ENCODE data around the gene SMURF2. TPM values are rescaled to one million over a fixed set of nuclear protein-coding genes. Genes with fewer than 3 reads are reported as not detected.

SMURF2 gene
- total RNA-seq, 4 donors from 2014 or later = 13.2 to 21.0 (median 20.5) TPM

DNA sequence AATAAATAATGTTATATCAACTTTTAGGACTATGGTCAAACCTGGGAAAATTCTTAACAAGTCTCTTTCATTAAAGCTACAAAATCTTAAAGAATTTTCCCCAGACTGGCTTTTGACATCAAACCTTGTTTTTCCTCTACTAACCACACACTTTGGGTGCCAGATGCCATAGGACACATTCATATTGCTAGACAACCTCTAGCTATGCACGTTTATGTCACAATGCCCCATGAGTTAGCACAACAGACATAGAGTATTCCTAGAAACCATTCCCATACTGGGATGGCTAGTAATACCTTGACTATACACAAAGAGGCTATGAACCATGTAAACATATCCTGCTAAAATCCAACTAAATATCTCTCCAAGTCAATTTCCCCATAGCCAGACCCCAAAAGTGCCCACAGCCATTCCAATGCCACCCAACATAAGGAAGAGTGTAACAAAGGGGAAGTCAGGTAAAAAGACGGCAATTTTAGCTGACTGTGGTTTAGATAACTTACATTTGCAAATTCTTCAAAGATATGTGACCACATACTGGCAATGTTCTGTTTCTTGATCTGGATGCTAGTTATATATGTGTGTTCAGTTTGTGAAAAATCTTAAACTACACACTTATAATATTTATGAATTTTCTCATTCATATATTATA lies 23.4 kb downstream of the SMURF2 start:
- TF ChIP-seq POLR2A (IDR thresholded peaks at IDR 0.05) (no peak), CTCF (IDR thresholded peaks at IDR 0.05) (no peak)
- H3K4me3 ChIP-seq (ENCODE audit: low read depth, poor library complexity, severe bottlenecking) = no peak overlapping the region
- intact Hi-C loops (cut with DNase I; ENCODE audit: low total_unique reads) = no loop called here
- DNase-seq (ENCODE audit: low spot score in 2 of 2) = no peak
- WGBS, 2 donors = 78 to 82% methylated on average over 2 of the region's 2 CpGs

GRCh38 chr17:64635647-64636305 lies 26.3 kb downstream of the SMURF2 start:
- 30 to 50% methylated on average over 1 of the region's 1 CpG for WGBS, 2 donors
- intact Hi-C loops (cut with DNase I; ENCODE audit: low total_unique reads) = no loop called here
- no peak for TF ChIP-seq CTCF (IDR thresholded peaks at IDR 0.05)
- TF ChIP-seq POLR2A (IDR thresholded peaks at IDR 0.05) = no peak
- DNase-seq (ENCODE audit: low spot score in 2 of 2) = no peak
- H3K4me3 ChIP-seq (ENCODE audit: low read depth, poor library complexity, severe bottlenecking) = no peak overlapping the region

- H3K4me3 ChIP-seq (ENCODE audit: low read depth, poor library complexity, severe bottlenecking) = no peak overlapping the region
- WGBS, 2 donors = 95% methylated on average over 1 of the region's 1 CpG
- TF ChIP-seq CTCF (IDR thresholded peaks at IDR 0.05) (no peak), POLR2A (IDR thresholded peaks at IDR 0.05) (no peak)
- no peak for DNase-seq (ENCODE audit: low spot score in 2 of 2)
- intact Hi-C loops (cut with DNase I; ENCODE audit: low total_unique reads) = no loop called here
Measured at GRCh38 chr17:64634218-64634617, 27.9 kb downstream of the SMURF2 start.

GRCh38 chr17:64632606-64633005 lies 29.5 kb downstream of the SMURF2 start:
- WGBS, 2 donors = 74 to 77% methylated on average over 2 of the region's 2 CpGs
- DNase-seq (ENCODE audit: low spot score in 2 of 2) = no peak
- TF ChIP-seq POLR2A (IDR thresholded peaks at IDR 0.05) = no peak
- TF ChIP-seq CTCF (IDR thresholded peaks at IDR 0.05) = no peak
- no peak overlapping the region for H3K4me3 ChIP-seq (ENCODE audit: low read depth, poor library complexity, severe bottlenecking)
- intact Hi-C loops (cut with DNase I; ENCODE audit: low total_unique reads) = no loop called here

GRCh38 chr17:64632194-64632593 lies 29.9 kb downstream of the SMURF2 start:
- WGBS, 2 donors = 67 to 84% methylated on average over 3 of the region's 3 CpGs
- H3K4me3 ChIP-seq (ENCODE audit: low read depth, poor library complexity, severe bottlenecking) = no peak overlapping the region
- TF ChIP-seq POLR2A (IDR thresholded peaks at IDR 0.05) (no peak), CTCF (IDR thresholded peaks at IDR 0.05) (no peak)
- intact Hi-C loops (cut with DNase I; ENCODE audit: low total_unique reads) = no loop called here
- no peak for DNase-seq (ENCODE audit: low spot score in 2 of 2)
